ENCODE measurements around the gene DNAAF5.
A peak's percentile ranks its signal among the peaks of the same experiment; 100 is the strongest.
"Not testable (repeated sequence)": the region's sequence is repeated elsewhere in the genome, so short reads cannot be mapped to it uniquely, and the experiment has no call there.

DNAAF5 gene

GRCh38 chr7:746155-747061 is 19.9 kb downstream of the DNAAF5 start:
- no peak for DNase-seq (ENCODE audit: low read depth, low spot score)

- DNase-seq (ENCODE audit: low read depth, low spot score): no peak
These were observed 20.7 kb downstream of the DNAAF5 start for GRCh38 chr7:747186-747585.

GRCh38 chr7:748446-748845 is 21.9 kb downstream of the DNAAF5 start:
- DNase-seq (ENCODE audit: low read depth, low spot score): no peak

- no peak for DNase-seq (ENCODE audit: low read depth, low spot score)
These were observed 22.6 kb downstream of the DNAAF5 start for GRCh38 chr7:749140-749551.

- no peak for DNase-seq (ENCODE audit: low read depth, low spot score)
These were observed 23.8 kb downstream of the DNAAF5 start for GRCh38 chr7:750111-750905.

- DNase-seq (ENCODE audit: low read depth, low spot score): no peak
These were observed 25.3 kb downstream of the DNAAF5 start for GRCh38 chr7:751826-752225.

GRCh38 chr7:752256-752655 is 25.8 kb downstream of the DNAAF5 start:
- DNase-seq (ENCODE audit: low read depth, low spot score): not testable (repeated sequence)

GRCh38 chr7:753190-753589 is 26.7 kb downstream of the DNAAF5 start:
- no peak for DNase-seq (ENCODE audit: low read depth, low spot score)

- DNase-seq (ENCODE audit: low read depth, low spot score): no peak
These were observed 28.3 kb downstream of the DNAAF5 start for GRCh38 chr7:754531-755412.

- DNase-seq (ENCODE audit: low read depth, low spot score): no peak
These were observed 28.9 kb downstream of the DNAAF5 start for GRCh38 chr7:755413-755805.

- no peak for DNase-seq (ENCODE audit: low read depth, low spot score)
These were observed 29.9 kb downstream of the DNAAF5 start for GRCh38 chr7:756231-756927.

GRCh38 chr7:756928-757560 is 30.5 kb downstream of the DNAAF5 start:
- DNase-seq (ENCODE audit: low read depth, low spot score): no peak

GRCh38 chr7:757741-758163 is 31.3 kb downstream of the DNAAF5 start:
- DNase-seq (ENCODE audit: low read depth, low spot score): no peak

- DNase-seq (ENCODE audit: low read depth, low spot score): no peak
These were observed 33.1 kb downstream of the DNAAF5 start for GRCh38 chr7:759569-759968.

GRCh38 chr7:760006-760405 is 33.5 kb downstream of the DNAAF5 start:
- no peak for DNase-seq (ENCODE audit: low read depth, low spot score)

- no peak for DNase-seq (ENCODE audit: low read depth, low spot score)
These were observed 34.6 kb downstream of the DNAAF5 start for GRCh38 chr7:761101-761500.

- no peak for DNase-seq (ENCODE audit: low read depth, low spot score)
These were observed 35.1 kb downstream of the DNAAF5 start for GRCh38 chr7:761631-762030.

- DNase-seq (ENCODE audit: low read depth, low spot score): no peak
These were observed 36.4 kb downstream of the DNAAF5 start for GRCh38 chr7:762885-763284.

GRCh38 chr7:763762-764161 is 37.3 kb downstream of the DNAAF5 start:
- no peak for DNase-seq (ENCODE audit: low read depth, low spot score)

GRCh38 chr7:765383-765782 is 38.9 kb downstream of the DNAAF5 start:
- DNase-seq (ENCODE audit: low read depth, low spot score): no peak

- peak; percentile 97 for DNase-seq (ENCODE audit: low read depth, low spot score)
These were observed 41.1 kb downstream of the DNAAF5 start for GRCh38 chr7:767580-767940.
